Measurements from ENCODE around the gene HERC2.

Gene HERC2

GRCh38 chr15:28084547-28084946, 237.4 kb downstream of the HERC2 start:
- no peak overlapping the region for H3K9ac ChIP-seq (ENCODE audit: insufficient read length, low read depth)
- no peak overlapping the region for H3K4me3 ChIP-seq (ENCODE audit: insufficient read length, low read depth)
- TF ChIP-seq ZNF274 (IDR thresholded peaks at IDR 0.05; ENCODE audit: low read depth, low read length), result no peak
- TF ChIP-seq YY1 (IDR thresholded peaks at IDR 0.05; ENCODE audit: insufficient read depth, insufficient read length), result no peak
- TF ChIP-seq SUZ12 (IDR thresholded peaks at IDR 0.05; ENCODE audit: extremely low read depth, insufficient read depth, insufficient read length), result no peak
- no peaks in the 10 kb centered on the region for H3K4me1 ChIP-seq (ENCODE audit: insufficient read depth, insufficient read length)
- DNase-seq (ENCODE audit: low read depth, low spot score), result no peak
- no peaks in the 10 kb centered on the region for H3K36me3 ChIP-seq (ENCODE audit: insufficient read depth, insufficient read length, low read length)
- peaks cover 16% of the 10 kb centered on the region; the same call in 1 of the 2 replicates for H3K9me3 ChIP-seq (ENCODE audit: insufficient read depth, low read length)
- no peaks in the 10 kb centered on the region for H3K27me3 ChIP-seq (ENCODE audit: insufficient read depth, insufficient read length)

DNA sequence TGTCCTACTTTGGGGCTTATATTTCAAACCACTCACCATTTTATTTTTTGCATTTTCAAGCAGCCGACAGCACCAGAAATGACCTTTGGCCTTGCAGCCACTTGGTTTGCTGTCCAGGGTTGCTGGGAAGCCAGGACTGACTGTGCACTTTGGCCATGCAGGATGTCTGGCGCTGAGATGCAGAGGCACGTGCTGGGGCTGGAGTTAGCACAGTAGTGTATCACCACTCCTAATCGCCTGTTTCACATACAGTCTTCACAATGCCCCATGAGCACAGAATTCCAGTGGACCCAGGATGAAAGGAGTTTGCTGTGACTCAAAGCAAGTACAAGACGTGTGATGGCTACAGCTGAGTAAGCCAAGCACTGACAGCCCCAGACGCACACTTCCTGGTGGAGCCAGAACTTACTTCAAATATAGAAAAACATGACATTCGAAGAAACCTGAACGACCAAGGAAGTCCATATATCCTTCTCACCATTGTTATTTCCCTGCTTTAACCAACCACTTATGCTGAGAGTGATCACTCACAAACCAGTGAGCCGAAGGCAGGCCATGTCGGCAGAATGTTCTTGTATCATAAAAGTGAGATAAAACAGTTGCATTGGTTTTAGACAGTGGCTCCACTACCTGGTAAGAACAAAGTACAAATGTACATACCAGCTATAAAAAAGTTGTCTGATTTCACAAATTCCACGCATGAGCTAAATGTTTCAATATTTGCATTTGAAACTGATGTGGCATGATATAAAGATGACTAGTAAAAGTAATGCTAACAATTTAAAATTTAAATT, 238.9 kb downstream of the HERC2 start:
- DNase-seq (ENCODE audit: low read depth, low spot score), result no peak
- H3K9me3 ChIP-seq (ENCODE audit: insufficient read depth, low read length), result peaks cover 16% of the 10 kb centered on the region; the same call in 1 of the 2 replicates
- H3K36me3 ChIP-seq (ENCODE audit: insufficient read depth, insufficient read length, low read length), result no peaks in the 10 kb centered on the region
- TF ChIP-seq ZNF274 (IDR thresholded peaks at IDR 0.05; ENCODE audit: low read depth, low read length), result no peak
- no peak for TF ChIP-seq YY1 (IDR thresholded peaks at IDR 0.05; ENCODE audit: insufficient read depth, insufficient read length)
- no peak for TF ChIP-seq SUZ12 (IDR thresholded peaks at IDR 0.05; ENCODE audit: extremely low read depth, insufficient read depth, insufficient read length)
- no peak overlapping the region for H3K4me3 ChIP-seq (ENCODE audit: insufficient read length, low read depth)
- H3K4me1 ChIP-seq (ENCODE audit: insufficient read depth, insufficient read length), result no peaks in the 10 kb centered on the region
- H3K9ac ChIP-seq (ENCODE audit: insufficient read length, low read depth), result no peak overlapping the region
- H3K27me3 ChIP-seq (ENCODE audit: insufficient read depth, insufficient read length), result no peaks in the 10 kb centered on the region

- TF ChIP-seq ZNF274 (IDR thresholded peaks at IDR 0.05; ENCODE audit: low read depth, low read length) (no peak), YY1 (IDR thresholded peaks at IDR 0.05; ENCODE audit: insufficient read depth, insufficient read length) (no peak), SUZ12 (IDR thresholded peaks at IDR 0.05; ENCODE audit: extremely low read depth, insufficient read depth, insufficient read length) (no peak)
- Histone ChIP-seq H3K36me3 (ENCODE audit: insufficient read depth, insufficient read length, low read length) (no peaks in the 10 kb centered on the region), H3K9ac (ENCODE audit: insufficient read length, low read depth) (no peak overlapping the region), H3K27me3 (ENCODE audit: insufficient read depth, insufficient read length) (no peaks in the 10 kb centered on the region), H3K4me1 (ENCODE audit: insufficient read depth, insufficient read length) (no peaks in the 10 kb centered on the region), H3K9me3 (ENCODE audit: insufficient read depth, low read length) (peaks cover 16% of the 10 kb centered on the region; the same call in 1 of the 2 replicates), H3K4me3 (ENCODE audit: insufficient read length, low read depth) (no peak overlapping the region)
- no peak for DNase-seq (ENCODE audit: low read depth, low spot score)
Observed at GRCh38 chr15:28081594-28081993, 240.4 kb downstream of the HERC2 start.

- DNase-seq (ENCODE audit: low read depth, low spot score), result no peak
- H3K27me3 ChIP-seq (ENCODE audit: insufficient read depth, insufficient read length), result no peaks in the 10 kb centered on the region
- H3K4me1 ChIP-seq (ENCODE audit: insufficient read depth, insufficient read length), result no peaks in the 10 kb centered on the region
- no peak for TF ChIP-seq ZNF274 (IDR thresholded peaks at IDR 0.05; ENCODE audit: low read depth, low read length)
- no peak for TF ChIP-seq SUZ12 (IDR thresholded peaks at IDR 0.05; ENCODE audit: extremely low read depth, insufficient read depth, insufficient read length)
- no peak for TF ChIP-seq YY1 (IDR thresholded peaks at IDR 0.05; ENCODE audit: insufficient read depth, insufficient read length)
- H3K9me3 ChIP-seq (ENCODE audit: insufficient read depth, low read length), result peaks cover 16% of the 10 kb centered on the region; the same call in 1 of the 2 replicates
- no peak overlapping the region for H3K9ac ChIP-seq (ENCODE audit: insufficient read length, low read depth)
- H3K36me3 ChIP-seq (ENCODE audit: insufficient read depth, insufficient read length, low read length), result no peaks in the 10 kb centered on the region
- H3K4me3 ChIP-seq (ENCODE audit: insufficient read length, low read depth), result no peak overlapping the region
Observed at GRCh38 chr15:28080386-28080785, 241.6 kb downstream of the HERC2 start.

DNA sequence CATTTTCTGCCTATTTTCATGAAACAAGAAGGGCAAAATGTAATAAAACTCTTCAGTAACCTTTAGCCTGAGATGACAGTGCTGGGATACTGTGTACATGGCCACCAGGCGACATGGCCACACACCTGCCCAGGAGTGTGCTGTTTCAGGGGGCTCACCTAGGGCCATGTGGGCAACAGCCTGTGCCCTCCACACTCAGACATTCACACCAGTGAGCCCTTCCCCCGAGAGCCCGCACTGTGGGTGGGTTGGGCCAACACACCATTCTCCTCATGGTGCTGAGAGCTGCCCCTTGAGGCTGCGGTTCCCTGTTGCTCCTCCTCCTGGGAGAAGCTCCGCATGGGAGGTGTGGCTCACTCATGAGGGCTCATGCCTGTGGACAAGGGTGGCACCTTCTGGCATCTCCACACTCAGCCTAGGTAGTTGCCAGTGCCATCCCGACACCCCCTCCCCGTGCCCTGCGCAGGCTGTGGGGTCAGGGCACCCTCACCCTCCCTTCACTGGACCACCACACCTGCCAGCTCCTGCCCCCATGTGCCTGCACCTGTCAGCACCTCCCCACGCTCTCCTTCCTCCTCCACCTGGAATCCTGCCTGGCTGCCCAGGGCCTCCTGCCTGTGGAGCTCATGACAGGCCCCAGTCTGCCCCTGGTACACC, 242.5 kb downstream of the HERC2 start:
- no peak overlapping the region for H3K9ac ChIP-seq (ENCODE audit: insufficient read length, low read depth)
- TF ChIP-seq YY1 (IDR thresholded peaks at IDR 0.05; ENCODE audit: insufficient read depth, insufficient read length), result no peak
- TF ChIP-seq SUZ12 (IDR thresholded peaks at IDR 0.05; ENCODE audit: extremely low read depth, insufficient read depth, insufficient read length), result no peak
- no peak for TF ChIP-seq ZNF274 (IDR thresholded peaks at IDR 0.05; ENCODE audit: low read depth, low read length)

GRCh38 chr15:28078191-28078719, 243.7 kb downstream of the HERC2 start:
- H3K36me3 ChIP-seq (ENCODE audit: insufficient read depth, insufficient read length, low read length), result no peaks in the 10 kb centered on the region
- H3K4me1 ChIP-seq (ENCODE audit: insufficient read depth, insufficient read length), result no peaks in the 10 kb centered on the region
- no peak overlapping the region for H3K9ac ChIP-seq (ENCODE audit: insufficient read length, low read depth)
- no peaks in the 10 kb centered on the region for H3K27me3 ChIP-seq (ENCODE audit: insufficient read depth, insufficient read length)
- H3K4me3 ChIP-seq (ENCODE audit: insufficient read length, low read depth), result no peak overlapping the region
- H3K9me3 ChIP-seq (ENCODE audit: insufficient read depth, low read length), result no peaks in the 10 kb centered on the region; the same call in 1 of the 2 replicates
- TF ChIP-seq ZNF274 (IDR thresholded peaks at IDR 0.05; ENCODE audit: low read depth, low read length), result no peak
- TF ChIP-seq YY1 (IDR thresholded peaks at IDR 0.05; ENCODE audit: insufficient read depth, insufficient read length), result no peak
- TF ChIP-seq SUZ12 (IDR thresholded peaks at IDR 0.05; ENCODE audit: extremely low read depth, insufficient read depth, insufficient read length), result no peak
- no peak for DNase-seq (ENCODE audit: low read depth, low spot score)

More for the DNA sequence above, 242.5 kb downstream of the HERC2 start:
- no peak for DNase-seq (ENCODE audit: low read depth, low spot score)
- Histone ChIP-seq H3K4me1 (ENCODE audit: insufficient read depth, insufficient read length) (no peaks in the 10 kb centered on the region), H3K9me3 (ENCODE audit: insufficient read depth, low read length) (peaks cover 10% of the 10 kb centered on the region; the same call in 1 of the 2 replicates), H3K4me3 (ENCODE audit: insufficient read length, low read depth) (no peak overlapping the region), H3K27me3 (ENCODE audit: insufficient read depth, insufficient read length) (no peaks in the 10 kb centered on the region), H3K36me3 (ENCODE audit: insufficient read depth, insufficient read length, low read length) (no peaks in the 10 kb centered on the region)

DNA sequence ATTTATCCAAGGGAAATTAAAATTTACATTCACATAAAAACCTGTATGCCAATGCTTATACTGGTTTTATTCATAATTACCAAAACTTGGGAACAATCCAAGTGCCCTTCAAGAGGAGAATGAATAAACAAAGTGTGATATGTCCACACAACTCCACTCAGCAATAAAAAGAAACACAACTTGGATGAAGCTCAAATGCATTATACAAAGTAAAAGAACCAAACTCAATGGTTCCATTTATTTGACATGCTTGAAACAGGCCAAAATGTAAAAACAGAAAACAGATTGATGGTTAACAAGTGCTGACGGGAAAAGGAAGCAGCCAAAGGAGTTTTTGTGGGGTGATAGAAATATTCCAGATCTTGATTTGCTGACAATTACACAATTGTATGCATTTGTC, 246.4 kb downstream of the HERC2 start:
- H3K4me1 ChIP-seq (ENCODE audit: insufficient read depth, insufficient read length), result no peaks in the 10 kb centered on the region
- H3K9ac ChIP-seq (ENCODE audit: insufficient read length, low read depth), result no peak overlapping the region
- TF ChIP-seq ZNF274 (IDR thresholded peaks at IDR 0.05; ENCODE audit: low read depth, low read length), result no peak
- no peak for TF ChIP-seq SUZ12 (IDR thresholded peaks at IDR 0.05; ENCODE audit: extremely low read depth, insufficient read depth, insufficient read length)
- no peak for TF ChIP-seq YY1 (IDR thresholded peaks at IDR 0.05; ENCODE audit: insufficient read depth, insufficient read length)
- H3K4me3 ChIP-seq (ENCODE audit: insufficient read length, low read depth), result no peak overlapping the region
- no peak for DNase-seq (ENCODE audit: low read depth, low spot score)
- no peaks in the 10 kb centered on the region for H3K36me3 ChIP-seq (ENCODE audit: insufficient read depth, insufficient read length, low read length)
- 0 out of 2 replicates have a peak, but pooled peaks cover 3% of the 10 kb centered on the region for H3K9me3 ChIP-seq (ENCODE audit: insufficient read depth, low read length)
- no peaks in the 10 kb centered on the region for H3K27me3 ChIP-seq (ENCODE audit: insufficient read depth, insufficient read length)
